Loucy (cell line): Measurements from ENCODE around the gene SHB.
"Not testable (repeated sequence)": the region's sequence is repeated elsewhere in the genome, so short reads cannot be mapped to it uniquely, and the experiment has no call there.

Source experiments
- H2AFZ ChIP-seq: fragments of 200-600 bp; sonication (generic); 2 replicates; pipeline ENCODE4 v1.6.0; 2016; ENCODE audit warnings: antibody characterized with exemption, mild to moderate bottlenecking, low read length, moderate library complexity
- H3F3A ChIP-seq: fragments of 200-600 bp; 2 replicates; pipeline ENCODE4 v1.6.0; 2016; ENCODE audit warnings: antibody characterized with exemption, low read depth, mild to moderate bottlenecking
- H3K27me3 ChIP-seq: fragments of 200-600 bp; sonication (generic); 2 replicates; pipeline ENCODE4 v1.6.1; 2014; ENCODE audit warnings: low read length, mild to moderate bottlenecking; ENCODE audit not compliant: insufficient read depth, poor library complexity, severe bottlenecking
- H3K36me3 ChIP-seq: fragments of 200-600 bp; sonication (generic); 2 replicates; pipeline ENCODE4 v1.6.1; 2016; ENCODE audit warnings: low read length; ENCODE audit not compliant: insufficient read depth
- H3K4me1 ChIP-seq: fragments of 200-600 bp; sonication (generic); 2 replicates; pipeline ENCODE4 v1.5.1; 2014; ENCODE audit warnings: low read length, mild to moderate bottlenecking; ENCODE audit not compliant: insufficient read depth, poor library complexity, severe bottlenecking
- H3K4me2 ChIP-seq: fragments of 200-600 bp; sonication (generic); 2 replicates; pipeline ENCODE4 v1.6.0; 2014; ENCODE audit warnings: antibody characterized with exemption, low read length, low read depth, mild to moderate bottlenecking; ENCODE audit not compliant: poor library complexity, severe bottlenecking
- H3K4me3 ChIP-seq: fragments of 200-600 bp; sonication (generic); 2 replicates; pipeline ENCODE4 v1.5.1; 2014; ENCODE audit warnings: low read length, mild to moderate bottlenecking, mixed read lengths; ENCODE audit not compliant: poor library complexity, severe bottlenecking
- H3K79me2 ChIP-seq: fragments of 200-600 bp; sonication (generic); 2 replicates; pipeline ENCODE4 v1.6.1; 2014; ENCODE audit warnings: low read length; ENCODE audit not compliant: insufficient read depth
- H3K9ac ChIP-seq: fragments of 200-600 bp; sonication (generic); 2 replicates; pipeline ENCODE4 v1.6.0; 2014; ENCODE audit warnings: mild to moderate bottlenecking, low read depth, low read length, moderate library complexity; ENCODE audit not compliant: poor library complexity, severe bottlenecking
- H3K9me2 ChIP-seq: fragments of 200-600 bp; sonication (generic); replicated peaks from 2 replicates; pipeline ENCODE4 v1.6.1; 2016; ENCODE audit warnings: low read depth, low read length, mixed read lengths
- H3K9me3 ChIP-seq: fragments of 200-600 bp; sonication (generic); 2 replicates; pipeline ENCODE4 v1.6.1; 2014; ENCODE audit warnings: mild to moderate bottlenecking, antibody characterized with exemption, low read length, low read depth; ENCODE audit not compliant: insufficient read depth
- H4K20me1 ChIP-seq: fragments of 200-600 bp; sonication (generic); 2 replicates; pipeline ENCODE4 v1.6.0; 2014; ENCODE audit warnings: antibody characterized with exemption, low read length, mild to moderate bottlenecking; ENCODE audit not compliant: insufficient read depth, poor library complexity, severe bottlenecking
- CTCF ChIP-seq: fragments of 200-600 bp; sonication (generic); conservative IDR thresholded peaks from 2 replicates; pipeline ENCODE4 v1.5.1; 2014; ENCODE audit warnings: mild to moderate bottlenecking, antibody characterized with exemption, low read length
- EZH2phosphoT487 ChIP-seq: fragments of 200-600 bp; IDR thresholded peaks from 2 replicates; pipeline ENCODE4 v1.6.1; 2018; ENCODE audit warnings: antibody characterized with exemption, mild to moderate bottlenecking, moderate library complexity, borderline replicate concordance

Gene SHB

DNA sequence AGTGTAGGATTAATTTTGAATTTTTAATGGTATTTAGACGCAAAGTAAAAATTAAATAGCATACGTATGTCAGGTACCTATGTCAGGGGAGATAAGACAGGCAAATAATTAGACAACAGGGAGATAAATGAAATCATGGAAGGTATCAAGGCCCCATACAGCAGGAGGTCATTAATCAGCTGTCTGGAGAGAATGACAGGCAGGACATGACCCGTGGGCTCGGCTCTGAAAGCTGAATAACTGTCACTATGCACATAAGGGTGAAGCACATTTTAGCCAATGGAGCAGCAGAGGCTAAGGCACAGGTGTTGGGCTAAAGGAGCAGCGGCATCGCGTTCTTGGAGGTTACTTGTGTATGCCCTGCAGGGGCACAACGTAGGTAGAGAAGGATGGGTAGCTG, 177.0 kb downstream of the SHB start:
- H3K79me2 ChIP-seq = no peaks in the 10 kb centered on the region
- H3K4me3 ChIP-seq = no peak overlapping the region
- no peaks in the 10 kb centered on the region for H3K4me1 ChIP-seq
- no peaks in the 10 kb centered on the region for H3K9me2 ChIP-seq
- peaks cover 28% of the 10 kb centered on the region; the same call in 1 of the 2 replicates for H3K36me3 ChIP-seq
- H3F3A ChIP-seq = no peaks in the 10 kb centered on the region
- H2AFZ ChIP-seq = no peak overlapping the region
- H4K20me1 ChIP-seq = no peaks in the 10 kb centered on the region
- no peak overlapping the region for H3K9ac ChIP-seq
- H3K27me3 ChIP-seq = no peaks in the 10 kb centered on the region
- no peaks in the 10 kb centered on the region for H3K9me3 ChIP-seq
- H3K4me2 ChIP-seq = no peak overlapping the region
- TF ChIP-seq EZH2phosphoT487 (no peak), CTCF (no peak)

DNA sequence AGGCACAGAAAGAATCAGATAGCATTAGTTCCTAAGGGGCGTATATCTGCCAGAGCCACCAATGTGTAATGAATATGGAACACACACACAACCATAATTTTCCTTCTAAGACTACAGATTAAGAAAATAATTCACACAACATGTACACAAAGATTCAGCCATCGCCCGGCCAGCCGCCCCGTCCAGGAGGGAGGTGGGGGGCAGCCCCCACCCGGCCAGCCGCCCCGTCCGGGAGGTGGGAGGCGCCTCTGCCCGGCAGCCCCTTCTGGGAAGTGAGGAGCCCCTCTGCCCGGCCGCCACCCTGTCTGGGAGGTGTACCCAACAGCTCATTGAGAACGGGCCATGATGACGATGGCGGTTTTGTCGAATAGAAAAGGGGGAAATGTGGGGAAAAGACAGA, 178.0 kb downstream of the SHB start:
- H3K9ac ChIP-seq, H3K79me2 ChIP-seq: not testable (repeated sequence)
- peaks cover 24% of the 10 kb centered on the region; the same call in 1 of the 2 replicates for H3K36me3 ChIP-seq

GRCh38 chr9:37889536-37889935, 179.5 kb downstream of the SHB start:
- H3K9me2 ChIP-seq = no peaks in the 10 kb centered on the region
- H3K27me3 ChIP-seq = no peaks in the 10 kb centered on the region
- H3K36me3 ChIP-seq = peaks cover 14% of the 10 kb centered on the region; the same call in 1 of the 2 replicates
- TF ChIP-seq EZH2phosphoT487 (no peak), CTCF (no peak)
- no peaks in the 10 kb centered on the region for H4K20me1 ChIP-seq
- H3K4me3 ChIP-seq = no peak overlapping the region
- no peak overlapping the region for H3K9ac ChIP-seq
- H3K9me3 ChIP-seq = no peaks in the 10 kb centered on the region
- H2AFZ ChIP-seq = no peak overlapping the region
- no peak overlapping the region for H3K4me2 ChIP-seq
- no peaks in the 10 kb centered on the region for H3F3A ChIP-seq
- no peaks in the 10 kb centered on the region for H3K79me2 ChIP-seq
- H3K4me1 ChIP-seq = no peaks in the 10 kb centered on the region

More for the DNA sequence above, 178.0 kb downstream of the SHB start:
- not testable (repeated sequence) for H3K9me2 ChIP-seq, H2AFZ ChIP-seq, H3K4me3 ChIP-seq, H3K27me3 ChIP-seq, H3K9me3 ChIP-seq, H3K4me1 ChIP-seq, H4K20me1 ChIP-seq, H3F3A ChIP-seq, H3K4me2 ChIP-seq

DNA sequence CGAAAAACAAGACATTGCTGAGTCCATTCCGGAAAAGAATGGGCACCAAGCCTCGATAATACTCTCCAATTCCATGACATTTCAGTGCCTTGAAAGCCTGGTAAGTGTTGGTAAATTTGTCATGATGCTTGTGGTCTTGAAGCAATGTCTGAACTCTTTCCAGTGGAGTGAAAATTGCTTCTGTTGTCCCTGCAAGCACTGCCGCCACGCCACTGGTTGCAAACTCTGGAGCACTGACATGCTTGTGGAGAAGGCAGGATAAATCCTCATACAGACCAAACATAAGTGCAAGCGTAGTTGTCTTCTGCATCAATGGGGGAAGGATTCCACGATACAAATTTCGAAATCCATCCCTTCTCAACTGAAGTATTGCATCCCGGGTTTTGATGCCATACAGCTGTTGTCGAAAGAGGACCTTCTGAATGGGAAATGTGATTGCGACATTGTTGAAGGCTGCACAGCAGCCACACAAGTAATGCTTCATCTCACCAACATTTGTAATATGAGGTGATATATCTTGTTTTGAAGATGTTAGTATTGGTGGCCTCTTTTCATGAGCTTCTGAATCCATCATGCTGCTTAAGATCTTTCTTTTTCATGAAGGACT, 180.9 kb downstream of the SHB start:
- H3K9ac ChIP-seq, H3K27me3 ChIP-seq, H3K4me3 ChIP-seq, H3K9me2 ChIP-seq, H3K4me2 ChIP-seq, H3K79me2 ChIP-seq, H3F3A ChIP-seq, H2AFZ ChIP-seq, H3K4me1 ChIP-seq, H4K20me1 ChIP-seq, H3K36me3 ChIP-seq, H3K9me3 ChIP-seq: not testable (repeated sequence)
